Stimulated activated CD8-positive, alpha-beta memory T cell treated with anti-CD3 and anti-CD28 coated beads, Interleukin-7, amount 100 ng/mL, for 24 hours (primary cell): ENCODE results near the gene DENND1A.
A peak's percentile ranks its signal among the peaks of the same experiment; 100 is the strongest.
"Not testable (repeated sequence)": the region's sequence is repeated elsewhere in the genome, so short reads cannot be mapped to it uniquely, and the experiment has no call there.

Experiments used
- DNase-seq: peaks from one replicate; pipeline ENCODE4 v3.0.0-alpha.2; 2020; ENCODE audit warnings: low read depth

Gene DENND1A

GRCh38 chr9:123929870-123930831 lies at the start of gene DENND1A:
Gene DENND1A, minus strand, starts transcription at chr9:123930126. Its CDS starts 221 bp downstream, at chr9:123929905.
- peak; percentile 72 for DNase-seq

GRCh38 chr9:123978981-123979380 lies 49.1 kb upstream of the DENND1A start:
- DNase-seq = no peak

GRCh38 chr9:123976579-123976978 lies 46.7 kb upstream of the DENND1A start:
- not testable (repeated sequence) for DNase-seq

GRCh38 chr9:123975871-123976270 lies 45.9 kb upstream of the DENND1A start:
- no peak for DNase-seq

GRCh38 chr9:123974471-123974870 lies 44.5 kb upstream of the DENND1A start:
- DNase-seq = no peak

GRCh38 chr9:123973590-123974223 lies 43.8 kb upstream of the DENND1A start:
- no peak for DNase-seq

- no peak for DNase-seq
Observed at GRCh38 chr9:123972618-123973017, 42.7 kb upstream of the DENND1A start.

- DNase-seq = no peak
Observed at GRCh38 chr9:123967323-123967722, 37.4 kb upstream of the DENND1A start.

- no peak for DNase-seq
Observed at GRCh38 chr9:123965801-123966686, 36.1 kb upstream of the DENND1A start.

GRCh38 chr9:123964761-123965160 lies 34.8 kb upstream of the DENND1A start:
- no peak for DNase-seq

- no peak for DNase-seq
Observed at GRCh38 chr9:123960965-123961364, 31.0 kb upstream of the DENND1A start.

GRCh38 chr9:123960366-123960765 lies 30.4 kb upstream of the DENND1A start:
- DNase-seq = no peak

GRCh38 chr9:123959787-123960186 lies 29.9 kb upstream of the DENND1A start:
- DNase-seq = no peak

GRCh38 chr9:123957731-123958130 lies 27.8 kb upstream of the DENND1A start:
- DNase-seq = no peak

- DNase-seq = no peak
Observed at GRCh38 chr9:123957168-123957721, 27.3 kb upstream of the DENND1A start.

GRCh38 chr9:123955637-123956036 lies 25.7 kb upstream of the DENND1A start:
- no peak for DNase-seq

GRCh38 chr9:123954518-123955280 lies 24.8 kb upstream of the DENND1A start:
- no peak for DNase-seq

- no peak for DNase-seq
Observed at GRCh38 chr9:123952641-123953495, 22.9 kb upstream of the DENND1A start.

- no peak for DNase-seq
Observed at GRCh38 chr9:123948286-123948685, 18.4 kb upstream of the DENND1A start.

- DNase-seq = no peak
Observed at GRCh38 chr9:123947326-123947725, 17.4 kb upstream of the DENND1A start.
